ENCODE data around the gene TUSC2.

The TUSC2 gene

DNA sequence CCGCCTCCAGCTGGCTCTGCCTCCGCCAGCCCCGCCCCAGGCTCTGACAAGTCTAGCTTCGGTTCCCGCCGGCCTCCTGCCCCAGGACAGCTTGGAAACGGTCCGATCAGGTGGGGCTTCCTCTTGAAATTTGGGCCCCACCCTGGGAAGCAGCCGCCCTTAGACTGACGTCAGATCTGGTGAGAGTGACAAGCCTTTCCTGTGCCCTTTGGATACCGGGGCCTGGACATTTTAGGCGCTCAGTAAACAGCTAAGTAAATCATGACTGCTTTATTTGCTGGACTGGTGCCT lies 28.4 kb downstream of the TUSC2 start:
- no peaks in the 10 kb centered on the region for H3K27me3 ChIP-seq (ENCODE audit: insufficient read depth, low read length, poor library complexity, severe bottlenecking)
- H4K20me1 ChIP-seq (ENCODE audit: insufficient read depth, low read length, poor library complexity, severe bottlenecking): peaks cover 3% of the 10 kb centered on the region
- H3K4me1 ChIP-seq (ENCODE audit: insufficient read depth, low read length, poor library complexity, severe bottlenecking): peaks cover 17% of the 10 kb centered on the region
- H3K79me2 ChIP-seq (ENCODE audit: insufficient read depth, low read length): peaks cover 19% of the 10 kb centered on the region; the same call in 1 of the 2 replicates
- no peaks in the 10 kb centered on the region for H3K36me3 ChIP-seq (ENCODE audit: insufficient read depth, low read length)
- peak overlapping the region; percentile 78 for H3K4me3 ChIP-seq (ENCODE audit: low read length, poor library complexity, severe bottlenecking)
- TF ChIP-seq, protein P1, sequence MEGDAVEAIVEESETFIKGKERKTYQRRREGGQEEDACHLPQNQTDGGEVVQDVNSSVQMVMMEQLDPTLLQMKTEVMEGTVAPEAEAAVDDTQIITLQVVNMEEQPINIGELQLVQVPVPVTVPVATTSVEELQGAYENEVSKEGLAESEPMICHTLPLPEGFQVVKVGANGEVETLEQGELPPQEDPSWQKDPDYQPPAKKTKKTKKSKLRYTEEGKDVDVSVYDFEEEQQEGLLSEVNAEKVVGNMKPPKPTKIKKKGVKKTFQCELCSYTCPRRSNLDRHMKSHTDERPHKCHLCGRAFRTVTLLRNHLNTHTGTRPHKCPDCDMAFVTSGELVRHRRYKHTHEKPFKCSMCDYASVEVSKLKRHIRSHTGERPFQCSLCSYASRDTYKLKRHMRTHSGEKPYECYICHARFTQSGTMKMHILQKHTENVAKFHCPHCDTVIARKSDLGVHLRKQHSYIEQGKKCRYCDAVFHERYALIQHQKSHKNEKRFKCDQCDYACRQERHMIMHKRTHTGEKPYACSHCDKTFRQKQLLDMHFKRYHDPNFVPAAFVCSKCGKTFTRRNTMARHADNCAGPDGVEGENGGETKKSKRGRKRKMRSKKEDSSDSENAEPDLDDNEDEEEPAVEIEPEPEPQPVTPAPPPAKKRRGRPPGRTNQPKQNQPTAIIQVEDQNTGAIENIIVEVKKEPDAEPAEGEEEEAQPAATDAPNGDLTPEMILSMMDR (conservative IDR thresholded peaks at IDR 0.05; ENCODE audit: low read length): no peak
- peak overlapping the region; percentile 92 for H2AFZ ChIP-seq (ENCODE audit: low read length)
- H3F3A ChIP-seq (ENCODE audit: low read depth): no peaks in the 10 kb centered on the region
- peak overlapping the region; percentile 82 for H3K9ac ChIP-seq (ENCODE audit: low read depth, low read length, poor library complexity, severe bottlenecking)
- peak overlapping the region; percentile 92 for H3K4me2 ChIP-seq (ENCODE audit: low read depth, low read length, poor library complexity, severe bottlenecking)
- H3K9me2 ChIP-seq (replicated peaks; ENCODE audit: low read depth, low read length): no peaks in the 10 kb centered on the region
- no peaks in the 10 kb centered on the region for H3K9me3 ChIP-seq (ENCODE audit: insufficient read depth, low read depth, low read length)

- H3K4me1 ChIP-seq (ENCODE audit: insufficient read depth, low read length, poor library complexity, severe bottlenecking): peaks cover 17% of the 10 kb centered on the region
- peaks cover 3% of the 10 kb centered on the region for H4K20me1 ChIP-seq (ENCODE audit: insufficient read depth, low read length, poor library complexity, severe bottlenecking)
- H2AFZ ChIP-seq (ENCODE audit: low read length): peak within 1 kb of the TSS; percentile 92
Measured at GRCh38 chr3:50298836-50299637, 29.0 kb downstream of the TUSC2 start, which contains the start of the genes HYAL3 and NAA80. Gene HYAL3, minus strand, starts transcription at chr3:50299405. Its CDS starts 3,803 bp downstream, at chr3:50295602. Gene NAA80, minus strand, starts transcription at chr3:50299405. Its CDS starts 1,942 bp downstream, at chr3:50297463.

DNA sequence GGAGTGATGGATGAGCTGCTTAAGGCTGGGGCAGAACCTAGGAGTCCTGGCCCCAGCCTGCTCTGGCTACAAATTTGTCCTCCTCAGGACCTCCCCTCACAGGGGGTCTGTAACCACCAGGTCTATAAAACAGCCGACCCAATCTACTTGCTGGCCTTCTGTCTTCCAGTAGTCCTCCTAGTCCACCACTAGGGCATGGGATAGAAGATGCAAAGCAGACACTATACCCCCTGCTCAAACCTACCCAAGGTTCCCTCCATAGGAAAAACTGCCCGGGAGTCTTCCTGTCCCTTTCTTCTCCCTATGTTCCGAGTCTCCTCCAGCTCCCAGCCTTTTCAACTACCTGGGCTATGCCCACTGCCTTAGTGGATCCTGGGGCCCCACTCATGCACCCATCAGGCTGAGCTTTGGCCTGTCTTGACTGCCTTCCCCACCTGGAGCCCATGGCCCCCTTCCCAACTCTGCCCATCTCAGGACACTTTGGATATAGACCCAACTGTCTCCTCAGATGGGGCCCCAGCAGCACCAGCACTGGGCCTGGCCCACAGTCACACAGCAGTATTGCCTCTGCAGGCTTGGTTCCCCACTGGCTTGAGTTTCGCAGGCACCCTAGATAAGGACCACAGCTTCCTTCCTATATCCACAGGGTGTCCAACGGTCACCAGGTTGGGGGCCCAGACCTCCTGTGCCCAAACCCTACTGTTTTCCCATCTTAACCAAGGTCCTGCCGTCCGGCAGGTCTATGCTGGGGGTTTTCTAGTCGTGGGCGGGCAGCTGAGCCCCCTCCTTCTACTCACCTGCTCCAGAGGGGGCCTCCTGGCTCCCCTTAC lies 29.9 kb downstream of the TUSC2 start:
- Histone ChIP-seq H3K9me2 (replicated peaks; ENCODE audit: low read depth, low read length) (no peaks in the 10 kb centered on the region), H2AFZ (ENCODE audit: low read length) (no peak overlapping the region), H3F3A (ENCODE audit: low read depth) (no peaks in the 10 kb centered on the region), H3K4me1 (ENCODE audit: insufficient read depth, low read length, poor library complexity, severe bottlenecking) (peaks cover 17% of the 10 kb centered on the region), H3K79me2 (ENCODE audit: insufficient read depth, low read length) (peaks cover 19% of the 10 kb centered on the region; the same call in 1 of the 2 replicates), H3K27me3 (ENCODE audit: insufficient read depth, low read length, poor library complexity, severe bottlenecking) (no peaks in the 10 kb centered on the region), H3K9ac (ENCODE audit: low read depth, low read length, poor library complexity, severe bottlenecking) (peak overlapping the region; percentile 80), H3K36me3 (ENCODE audit: insufficient read depth, low read length) (no peaks in the 10 kb centered on the region), H4K20me1 (ENCODE audit: insufficient read depth, low read length, poor library complexity, severe bottlenecking) (peaks cover 3% of the 10 kb centered on the region), H3K9me3 (ENCODE audit: insufficient read depth, low read depth, low read length) (no peaks in the 10 kb centered on the region), H3K4me3 (ENCODE audit: low read length, poor library complexity, severe bottlenecking) (peak overlapping the region; percentile 78), H3K4me2 (ENCODE audit: low read depth, low read length, poor library complexity, severe bottlenecking) (peak overlapping the region; percentile 98)
- TF ChIP-seq, protein P1 (conservative IDR thresholded peaks at IDR 0.05; ENCODE audit: low read length): peak; percentile 51
- TF ChIP-seq EZH2phosphoT487 (IDR thresholded peaks at IDR 0.05; ENCODE audit: borderline replicate concordance): no peak

More at GRCh38 chr3:50298836-50299637, 29.0 kb downstream of the TUSC2 start, which contains the start of the genes HYAL3 and NAA80:
- Histone ChIP-seq H3K9ac (ENCODE audit: low read depth, low read length, poor library complexity, severe bottlenecking) (peak within 1 kb of the TSS; percentile 82), H3K27me3 (ENCODE audit: insufficient read depth, low read length, poor library complexity, severe bottlenecking) (no peaks in the 10 kb centered on the region), H3F3A (ENCODE audit: low read depth) (no peaks in the 10 kb centered on the region), H3K79me2 (ENCODE audit: insufficient read depth, low read length) (peaks cover 19% of the 10 kb centered on the region; the same call in 1 of the 2 replicates), H3K9me3 (ENCODE audit: insufficient read depth, low read depth, low read length) (no peaks in the 10 kb centered on the region), H3K9me2 (replicated peaks; ENCODE audit: low read depth, low read length) (no peaks in the 10 kb centered on the region), H3K36me3 (ENCODE audit: insufficient read depth, low read length) (no peaks in the 10 kb centered on the region), H3K4me2 (ENCODE audit: low read depth, low read length, poor library complexity, severe bottlenecking) (peak within 1 kb of the TSS; percentile 98), H3K4me3 (ENCODE audit: low read length, poor library complexity, severe bottlenecking) (peak within 1 kb of the TSS; percentile 78)
- TF ChIP-seq, protein P1 (conservative IDR thresholded peaks at IDR 0.05; ENCODE audit: low read length): peak; percentile 48
- no peak for TF ChIP-seq EZH2phosphoT487 (IDR thresholded peaks at IDR 0.05; ENCODE audit: borderline replicate concordance)
